NCI-H1417 treated with DMSO at 0.1 percent for 48 hours (cell line): ENCODE measurements around the gene NPTX1.

Experiments used
- DNase-seq: peaks from one replicate; lab custom pipeline; 2025; lab: John Stamatoyannopoulos, UW

Gene NPTX1

GRCh38 chr17:80503031-80503430 lies 26.6 kb upstream of the NPTX1 start:
- no peak for DNase-seq

GRCh38 chr17:80502578-80502877 lies 26.1 kb upstream of the NPTX1 start:
- DNase-seq = no peak

GRCh38 chr17:80501741-80502577 lies 25.6 kb upstream of the NPTX1 start:
- DNase-seq = no peak

- DNase-seq = no peak
Measured at GRCh38 chr17:80499961-80500665, 23.7 kb upstream of the NPTX1 start.

GRCh38 chr17:80499560-80499959 lies 23.2 kb upstream of the NPTX1 start:
- DNase-seq = no peak

- no peak for DNase-seq
Measured at GRCh38 chr17:80498920-80499410, 22.6 kb upstream of the NPTX1 start.

- DNase-seq = no peak
Measured at GRCh38 chr17:80498242-80498919, 22.0 kb upstream of the NPTX1 start.

- DNase-seq = no peak
Measured at GRCh38 chr17:80497726-80498241, 21.4 kb upstream of the NPTX1 start.

GRCh38 chr17:80494547-80494946 lies 18.1 kb upstream of the NPTX1 start:
- DNase-seq = no peak

GRCh38 chr17:80492343-80493136 lies 16.1 kb upstream of the NPTX1 start:
- no peak for DNase-seq

GRCh38 chr17:80491478-80492342 lies 15.3 kb upstream of the NPTX1 start:
- no peak for DNase-seq

- DNase-seq = no peak
Measured at GRCh38 chr17:80487511-80487910, 11.1 kb upstream of the NPTX1 start.

GRCh38 chr17:80486692-80487091 lies 10.3 kb upstream of the NPTX1 start:
- no peak for DNase-seq

GRCh38 chr17:80485846-80486245 lies 9.4 kb upstream of the NPTX1 start:
- DNase-seq = no peak

GRCh38 chr17:80482555-80483308 lies 6.3 kb upstream of the NPTX1 start:
- DNase-seq = no peak

GRCh38 chr17:80482058-80482318 lies 5.6 kb upstream of the NPTX1 start:
- DNase-seq = no peak

GRCh38 chr17:80481284-80482057 lies 5.1 kb upstream of the NPTX1 start:
- DNase-seq = no peak

- no peak for DNase-seq
Measured at GRCh38 chr17:80480248-80480647, 3.8 kb upstream of the NPTX1 start.

- DNase-seq = no peak
Measured at GRCh38 chr17:80479246-80479566, 2.8 kb upstream of the NPTX1 start.
